HepG2 (cell line): Measurements from ENCODE around the gene C1QL4. TPM values are rescaled to one million over a fixed set of nuclear protein-coding genes. Genes with fewer than 3 reads are reported as not detected.
A peak's percentile ranks its signal among the peaks of the same experiment; 100 is the strongest.

ENCODE experiments used
- ATAC-seq: fragments of 200-7000 bp; cut with Tn5 transposase; 3 replicates; pipeline ENCODE4 v1.9.1; 2020; ENCODE audit warnings: mild to moderate bottlenecking, moderate library complexity
- BruUV-seq: library from RNA; stranded (reverse); fragments of 400-500 nt; replicated peaks from 2 replicates; lab custom pipeline; 2021; lab: Mats Ljungman, UMichigan
- CTCF ChIA-PET: fragments of 300-600 bp; formaldehyde crosslinking; extraction: SDS; loops from one replicate; lab custom pipeline; 2021; ENCODE audit warnings: low total read pairs, inconsistent platforms, low intra/inter-chr PET ratio; lab: Yijun Ruan, JAX
- POLR2A ChIA-PET: fragments of 350-600 bp; sonication (Branson Sonifier 250); formaldehyde crosslinking; loops from one replicate; lab custom pipeline; 2020; ENCODE audit warnings: antibody characterized with exemption, inconsistent platforms; lab: Yijun Ruan, JAX
- DNase-seq: peaks from one replicate; pipeline ENCODE4 v3.0.0-alpha.2; 2015; ENCODE audit warnings: low spot score
- FAIRE-seq: peaks from 3 replicates; lab custom pipeline; 2011; peaks lifted over from hg19 to GRCh38; lab: Jason Lieb, UNC
- H2AFZ ChIP-seq: one replicate; pipeline ENCODE4 v1.6.1; 2011; ENCODE audit warnings: low read length, inconsistent platforms
- H3K27ac ChIP-seq: fragments of 300-600 bp; 3 replicates; pipeline ENCODE4 v1.8.0; 2011; ENCODE audit warnings: mixed run types, mild to moderate bottlenecking, mixed read lengths, low read length, inconsistent platforms; ENCODE audit not compliant: insufficient read depth; ENCODE audit errors: extremely low read length
- H3K27me3 ChIP-seq, 2 experiments: fragments of 200-600 bp in 1 of 2; 2 replicates in 1 of 2; 3 replicates in 1 of 2; pipeline versions ENCODE4 v1.6.0 to v1.8.0; 2011; ENCODE audit warnings: low read length in 2 of 2, mild to moderate bottlenecking in 2 of 2, moderate library complexity in 2 of 2, inconsistent platforms in 1 of 2; ENCODE audit not compliant: insufficient read depth in 2 of 2, control insufficient read depth in 1 of 2
- H3K36me3 ChIP-seq, 2 experiments: fragments of 200-600 bp in 1 of 2; replicated peaks in 1 of 2; 2 replicates in 1 of 2; 3 replicates in 1 of 2; pipeline versions ENCODE4 v1.5.1 to v1.8.0; 2011; ENCODE audit warnings: low read length in 2 of 2, inconsistent platforms in 1 of 2; ENCODE audit not compliant: insufficient read depth in 2 of 2, control insufficient read depth in 1 of 2
- H3K4me1 ChIP-seq: 2 replicates; pipeline ENCODE4 v1.5.1; 2012; ENCODE audit warnings: low read length, inconsistent platforms; ENCODE audit not compliant: insufficient read depth
- H3K4me2 ChIP-seq: 2 replicates; pipeline ENCODE4 v1.6.0; 2011; ENCODE audit warnings: low read depth, low read length, inconsistent platforms
- H3K4me3 ChIP-seq, 3 experiments: fragments of 200-600 bp in 1 of 3; sonication (generic), shearing (Covaris generic) in 1 of 3; replicated peaks in 1 of 3; 2 replicates each; pipeline ENCODE4 v1.5.1; 2011 to 2016; ENCODE audit warnings: low read length in 3 of 3, inconsistent platforms in 2 of 3, low read depth in 2 of 3, mild to moderate bottlenecking in 2 of 3, control low read depth in 1 of 3, mixed read lengths in 1 of 3; ENCODE audit not compliant: insufficient read depth in 1 of 3
- H3K79me2 ChIP-seq: one replicate; pipeline ENCODE4 v1.6.1; 2011; ENCODE audit warnings: low read length, inconsistent platforms; ENCODE audit not compliant: insufficient read depth
- H3K9ac ChIP-seq: 2 replicates; pipeline ENCODE4 v1.6.0; 2011; ENCODE audit warnings: mild to moderate bottlenecking, low read depth, low read length, inconsistent platforms; ENCODE audit not compliant: insufficient read depth
- H3K9me3 ChIP-seq: 2 replicates; pipeline ENCODE4 v1.5.1; 2012; ENCODE audit warnings: mild to moderate bottlenecking, low read length
- H4K20me1 ChIP-seq: 2 replicates; pipeline ENCODE4 v1.6.0; 2011; ENCODE audit warnings: inconsistent platforms, mild to moderate bottlenecking, low read length, moderate library complexity; ENCODE audit not compliant: insufficient read depth
- DNMT1 ChIP-seq: sonication (generic); formaldehyde crosslinking; IDR thresholded peaks from 2 replicates; pipeline ENCODE4 v1.5.1; 2020; ENCODE audit warnings: mild to moderate bottlenecking, missing genetic modification reagents
- GATA4 ChIP-seq: sonication (generic); IDR thresholded peaks from 2 replicates; pipeline ENCODE4 v1.6.1; 2016; ENCODE audit warnings: antibody characterized with exemption, low read depth, borderline replicate concordance
- KLF15 ChIP-seq: sonication (generic); formaldehyde crosslinking; IDR thresholded peaks from 2 replicates; pipeline ENCODE4 v1.8.1; 2023; ENCODE audit warnings: borderline replicate concordance, mild to moderate bottlenecking, inconsistent platforms, missing genetic modification reagents, mixed read lengths
- MAX ChIP-seq: IDR thresholded peaks from 2 replicates; pipeline ENCODE4 v1.6.1; 2012; ENCODE audit warnings: inconsistent platforms
- NR3C1 ChIP-seq: sonication (generic); formaldehyde crosslinking; IDR thresholded peaks from 2 replicates; pipeline ENCODE4 v1.4.0; 2020; ENCODE audit warnings: missing genetic modification reagents
- REXO4 ChIP-seq: sonication (generic); formaldehyde crosslinking; IDR thresholded peaks from 2 replicates; pipeline ENCODE4 v1.8.0; 2022; ENCODE audit warnings: missing genetic modification reagents, mild to moderate bottlenecking, borderline replicate concordance
- STAG1 ChIP-seq: sonication (generic); formaldehyde crosslinking; IDR thresholded peaks from 2 replicates; pipeline ENCODE4 v1.4.0; 2020; ENCODE audit warnings: missing genetic modification reagents
- ZBTB40 ChIP-seq, 2 experiments: fragments of 450-650 bp in 1 of 2; sonication (generic) in 1 of 2; formaldehyde crosslinking in 1 of 2; IDR thresholded peaks; 2 replicates each; pipeline versions ENCODE4 v1.6.1 to v1.8.0; 2016 to 2022; ENCODE audit warnings: antibody characterized with exemption in 1 of 2, mild to moderate bottlenecking in 1 of 2, missing genetic modification reagents in 1 of 2
- ZNF235 ChIP-seq: sonication (generic); formaldehyde crosslinking; IDR thresholded peaks from 2 replicates; pipeline ENCODE4 v1.8.1; 2023; ENCODE audit warnings: mild to moderate bottlenecking, missing genetic modification reagents, borderline replicate concordance
- ZNF256 ChIP-seq: sonication (generic); formaldehyde crosslinking; conservative IDR thresholded peaks from 2 replicates; pipeline ENCODE4 v1.4.0; 2020; ENCODE audit warnings: missing genetic modification reagents
- WGBS: methylation state at CpG from one replicate; pipeline ENCODE4 v1.1.6; 2017; ENCODE audit warnings: low lambda C conversion rate; 5-methylcytosine and 5-hydroxymethylcytosine counted together
- in situ Hi-C: cut with HindIII; loops from 2 replicates; pipeline ENCODE4 v1.10.0; 2017; ENCODE audit warnings: low pct_unique_long_range_greater_than_20kb; ENCODE audit not compliant: extremely low pct_ligation_motif_present
- intact Hi-C: fragments of 100-400 bp; cut with micrococcal nuclease; formaldehyde crosslinking; loops from one replicate; pipeline ENCODE4 v1.10.0; 2022; ENCODE audit not compliant: unreplicated experiment
- polyA plus RNA-seq, 8 experiments: library from polyadenylated mRNA; depleted of rRNA in 3 of 8; stranded (reverse) in 7 of 8; unstranded in 1 of 8; fragments of >200 nt; fragmentation: Illumina TruSeq in 4 of 8; extraction: Trizol in 4 of 8; gene quantifications; 2 replicates each; pipeline versions ENCODE4 v1.2.1 to v1.2.3, GENCODE V29; 2011 to 2016; ENCODE audit warnings: low read depth in 4 of 8, missing spikeins in 1 of 8, mixed read lengths in 1 of 8; ENCODE audit not compliant: insufficient read depth in 1 of 8
- total RNA-seq, 5 experiments: library from RNA; depleted of rRNA; stranded (reverse); fragments of >200 nt; fragmentation: Illumina TruSeq; extraction: Trizol; gene quantifications; 2 replicates each; pipeline ENCODE4 v1.2.3, GENCODE V29; 2016; ENCODE audit warnings: low read depth in 1 of 5

C1QL4 gene
- total and polyA plus RNA-seq, 2 of the 13 experiments (the other 11 are each of a cell fraction or from before 2014, with no cell fraction given), result 0.03 TPM; not detected in 1

GRCh38 chr12:49331380-49332222, 5.4 kb downstream of the C1QL4 start:
- ATAC-seq (peak; percentile 89), FAIRE-seq (peak; percentile 59), DNase-seq (peak; percentile 53)
- H3K9ac ChIP-seq, result no peak overlapping the region
- no peak overlapping the region for H3K27ac ChIP-seq
- CTCF ChIA-PET, result interaction anchor here (1.3 to 2.4 kb wide), 5 partner anchors 10 to 182 kb away, joined by 3 to 56 read pairs (median 16); partner anchors contain the start of gene DNAJC22
- H4K20me1 ChIP-seq, result no peaks in the 10 kb centered on the region
- no peaks in the 10 kb centered on the region for H3K9me3 ChIP-seq
- no TSS peak for BruUV-seq
- in situ Hi-C loops (no loop called here), intact Hi-C loops (loop anchor here (1.0 kb wide), 1 partner anchor 11 kb away; no protein-coding TSS in a partner anchor)
- 51% methylated on average over 11 of the region's 11 CpGs for WGBS
- H3K4me2 ChIP-seq, result 0 out of 2 replicates have a peak overlapping the region, but pooled peaks have one; percentile 6
- no peaks in the 10 kb centered on the region for H3K79me2 ChIP-seq
- H3K27me3 ChIP-seq, result peaks cover 0 to 12% of the 10 kb centered on the region in 2 experiments; a peak in 3 of 5 replicates
- peaks cover 11 to 30% of the 10 kb centered on the region in 2 experiments; a peak in 4 of 5 replicates for H3K36me3 ChIP-seq
- POLR2A ChIA-PET, result interaction anchor here (0.5 to 2.3 kb wide), 5 partner anchors 9 to 586 kb away, joined by 3 to 18 read pairs (median 7); partner anchors contain the start of genes DNAJC22 and TROAP
- peaks cover 21% of the 10 kb centered on the region for H3K4me1 ChIP-seq
- no peak overlapping the region for H2AFZ ChIP-seq
- H3K4me3 ChIP-seq, result no peak overlapping the region
- TF ChIP-seq ZNF235 (CRISPR knock-in tag), result 0 out of 2 replicates have a peak, but pooled peaks have one; percentile 46
- TF ChIP-seq KLF15, result no peak
- TF ChIP-seq ZBTB40 (IDR thresholded peaks at IDR 0.05), result peak; percentile 54
- peak; percentile 97 for TF ChIP-seq ZBTB40 (CRISPR knock-in tag; IDR thresholded peaks at IDR 0.05)
- TF ChIP-seq STAG1 (CRISPR knock-in tag), result peak; percentile 81
- TF ChIP-seq GATA4, result no peak
- peak; percentile 52 for TF ChIP-seq MAX
- TF ChIP-seq NR3C1 (CRISPR knock-in tag), result no peak
- TF ChIP-seq DNMT1 (CRISPR knock-in tag), result no peak
- no peak for TF ChIP-seq ZNF256 (CRISPR knock-in tag)
- no peak for TF ChIP-seq REXO4 (CRISPR knock-in tag)
